Loucy (cell line): ENCODE measurements around the gene GBF1.

Experiments used
- CTCF ChIP-seq: fragments of 200-600 bp; sonication (generic); conservative IDR thresholded peaks from 2 replicates; pipeline ENCODE4 v1.5.1; 2014; ENCODE audit warnings: mild to moderate bottlenecking, antibody characterized with exemption, low read length
- EZH2phosphoT487 ChIP-seq: fragments of 200-600 bp; IDR thresholded peaks from 2 replicates; pipeline ENCODE4 v1.6.1; 2018; ENCODE audit warnings: antibody characterized with exemption, mild to moderate bottlenecking, moderate library complexity, borderline replicate concordance

- TF ChIP-seq CTCF: peak; percentile 75
- no peak for TF ChIP-seq EZH2phosphoT487
Measured at GRCh38 chr10:102231357-102232318, 13.7 kb upstream of the GBF1 start.
